ENCODE data around the gene WDR70. TPM values are rescaled to one million over a fixed set of nuclear protein-coding genes. Genes with fewer than 3 reads are reported as not detected.

WDR70 gene
- total RNA-seq, 2 donors from 2014 or later, result 25.9 to 27.0 TPM

DNA sequence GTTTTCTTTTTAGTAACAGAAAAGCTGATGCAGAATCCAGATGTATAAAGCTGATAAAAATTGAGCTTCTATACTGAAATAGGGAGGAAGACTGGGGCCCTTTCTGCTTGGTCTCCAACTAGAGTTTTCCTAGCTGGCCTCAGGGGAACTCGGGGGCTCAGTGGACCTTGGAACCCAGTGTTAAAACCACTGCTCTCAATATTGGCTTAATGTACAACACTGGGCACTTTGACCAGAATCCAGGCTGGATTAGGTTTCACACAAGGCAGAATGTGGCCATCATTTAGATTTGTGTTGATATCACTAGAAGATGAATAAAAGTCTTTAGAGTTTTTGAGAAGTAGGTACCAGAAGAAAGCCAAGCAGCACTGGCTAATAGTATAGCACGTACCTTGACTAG, 346.1 kb downstream of the WDR70 start:
- TF ChIP-seq, protein P1, sequence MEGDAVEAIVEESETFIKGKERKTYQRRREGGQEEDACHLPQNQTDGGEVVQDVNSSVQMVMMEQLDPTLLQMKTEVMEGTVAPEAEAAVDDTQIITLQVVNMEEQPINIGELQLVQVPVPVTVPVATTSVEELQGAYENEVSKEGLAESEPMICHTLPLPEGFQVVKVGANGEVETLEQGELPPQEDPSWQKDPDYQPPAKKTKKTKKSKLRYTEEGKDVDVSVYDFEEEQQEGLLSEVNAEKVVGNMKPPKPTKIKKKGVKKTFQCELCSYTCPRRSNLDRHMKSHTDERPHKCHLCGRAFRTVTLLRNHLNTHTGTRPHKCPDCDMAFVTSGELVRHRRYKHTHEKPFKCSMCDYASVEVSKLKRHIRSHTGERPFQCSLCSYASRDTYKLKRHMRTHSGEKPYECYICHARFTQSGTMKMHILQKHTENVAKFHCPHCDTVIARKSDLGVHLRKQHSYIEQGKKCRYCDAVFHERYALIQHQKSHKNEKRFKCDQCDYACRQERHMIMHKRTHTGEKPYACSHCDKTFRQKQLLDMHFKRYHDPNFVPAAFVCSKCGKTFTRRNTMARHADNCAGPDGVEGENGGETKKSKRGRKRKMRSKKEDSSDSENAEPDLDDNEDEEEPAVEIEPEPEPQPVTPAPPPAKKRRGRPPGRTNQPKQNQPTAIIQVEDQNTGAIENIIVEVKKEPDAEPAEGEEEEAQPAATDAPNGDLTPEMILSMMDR (IDR thresholded peaks at IDR 0.05), result no peak
- TF ChIP-seq POLR2A (IDR thresholded peaks at IDR 0.05), result no peak
- H3K9me3 ChIP-seq, result no peaks in the 10 kb centered on the region
- H3K27ac ChIP-seq, result no peak overlapping the region
- DNase-seq, result no peak
- H3K27me3 ChIP-seq, result no peaks in the 10 kb centered on the region
- H3K36me3 ChIP-seq (replicated peaks in 1 of 2; ENCODE audit: insufficient read depth in 1 of 2, low read depth in 2 of 2), result no peaks in the 10 kb centered on the region
- H3K4me1 ChIP-seq, result no peaks in the 10 kb centered on the region
- intact Hi-C loops (cut with DNase I), result no loop called here
- 98 to 100% methylated on average over 2 of the region's 2 CpGs for WGBS, 2 donors
- H3K4me3 ChIP-seq, result no peak overlapping the region
- no peak for ATAC-seq

DNA sequence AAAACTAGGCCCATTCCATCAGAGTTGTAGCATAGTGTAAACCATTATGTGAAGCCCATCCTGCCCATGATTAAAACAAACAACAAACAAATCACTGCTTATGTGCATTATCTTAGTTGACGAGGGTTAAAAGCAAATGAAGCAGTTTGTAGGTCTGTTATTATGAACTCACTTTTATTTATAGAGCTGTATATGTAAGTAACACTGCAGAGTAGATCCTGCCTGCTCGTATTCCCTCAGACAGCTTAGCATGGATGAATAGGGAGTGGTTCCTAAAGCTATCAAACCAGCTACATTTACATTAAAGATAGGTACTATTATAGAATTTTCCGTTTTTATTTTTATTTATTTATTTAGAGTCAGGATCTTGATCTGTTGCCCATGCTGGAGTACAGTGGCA, 348.1 kb downstream of the WDR70 start:
- 83 to 85% methylated on average over 3 of the region's 3 CpGs for WGBS, 2 donors
- ATAC-seq (no peak), DNase-seq (no peak)
- Histone ChIP-seq H3K27me3 (no peaks in the 10 kb centered on the region), H3K4me1 (no peaks in the 10 kb centered on the region), H3K4me3 (no peak overlapping the region), H3K27ac (no peak overlapping the region), H3K9me3 (no peaks in the 10 kb centered on the region), H3K36me3 (replicated peaks in 1 of 2; ENCODE audit: insufficient read depth in 1 of 2, low read depth in 2 of 2) (no peaks in the 10 kb centered on the region)
- TF ChIP-seq, protein P1 (IDR thresholded peaks at IDR 0.05), result no peak
- no peak for TF ChIP-seq POLR2A (IDR thresholded peaks at IDR 0.05)
- intact Hi-C loops (cut with DNase I), result no loop called here

DNA sequence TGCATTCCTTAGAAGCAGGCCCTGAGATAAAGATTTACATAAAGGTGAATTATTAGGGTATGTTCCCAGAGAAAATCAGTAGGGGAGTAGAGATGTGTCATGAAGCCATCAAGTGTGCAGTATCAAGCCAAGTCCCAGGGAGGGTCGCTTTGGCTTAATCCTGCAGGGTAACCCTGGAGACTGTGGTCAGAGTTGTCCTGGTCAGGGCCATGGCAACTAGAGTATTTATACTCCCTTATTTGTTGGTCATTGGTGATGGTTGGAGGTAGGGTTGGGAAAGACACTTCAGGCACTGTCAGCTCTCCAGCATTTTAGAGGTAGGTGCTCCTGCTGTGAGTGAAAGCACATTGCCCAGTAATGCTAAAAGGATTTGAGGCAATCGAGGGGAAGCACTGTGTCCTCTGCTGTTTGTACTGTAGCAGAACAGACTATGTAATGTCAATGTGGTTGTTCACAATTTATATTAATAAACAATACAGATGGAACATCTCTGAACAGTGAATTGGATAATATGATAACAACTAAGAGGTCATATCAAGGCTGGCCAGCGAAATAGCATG, 351.9 kb downstream of the WDR70 start:
- no peaks in the 10 kb centered on the region for H3K27me3 ChIP-seq
- no peak overlapping the region for H3K27ac ChIP-seq
- TF ChIP-seq, protein P1 (IDR thresholded peaks at IDR 0.05), result no peak
- no peak for TF ChIP-seq POLR2A (IDR thresholded peaks at IDR 0.05)
- intact Hi-C loops (cut with DNase I), result no loop called here
- H3K4me1 ChIP-seq, result no peaks in the 10 kb centered on the region
- H3K9me3 ChIP-seq, result no peaks in the 10 kb centered on the region
- DNase-seq (no peak), ATAC-seq (no peak)
- no peaks in the 10 kb centered on the region for H3K36me3 ChIP-seq (replicated peaks in 1 of 2; ENCODE audit: insufficient read depth in 1 of 2, low read depth in 2 of 2)
- no peak overlapping the region for H3K4me3 ChIP-seq
- WGBS, 2 donors, result 82 to 89% methylated on average over 3 of the region's 3 CpGs

DNA sequence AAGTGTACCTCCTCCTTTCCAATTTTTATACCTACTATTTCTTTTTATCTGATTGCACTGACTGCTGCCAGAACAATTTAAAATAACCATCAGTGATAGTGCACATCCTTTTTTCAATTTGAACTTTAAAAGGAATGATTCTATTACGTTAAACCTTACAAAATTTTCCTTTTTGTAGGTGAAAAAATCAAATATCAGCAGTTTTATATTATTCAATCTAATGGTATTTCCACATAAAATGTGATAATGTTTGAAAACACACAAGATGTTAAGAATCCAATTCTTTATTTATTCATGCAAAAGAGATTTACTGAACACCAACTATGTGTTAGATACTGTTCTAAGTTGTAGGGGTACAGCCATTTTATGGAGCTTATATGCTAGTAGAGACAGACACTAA, 355.0 kb downstream of the WDR70 start:
- WGBS, 2 donors, result 0 to 1% methylated on average over 1 of the region's 1 CpG
- intact Hi-C loops (cut with DNase I), result no loop called here
- ATAC-seq (no peak), DNase-seq (no peak)
- Histone ChIP-seq H3K27me3 (no peaks in the 10 kb centered on the region), H3K9me3 (no peaks in the 10 kb centered on the region), H3K27ac (no peak overlapping the region), H3K4me1 (peaks cover 5% of the 10 kb centered on the region), H3K36me3 (replicated peaks in 1 of 2; ENCODE audit: insufficient read depth in 1 of 2, low read depth in 2 of 2) (peaks cover 0 to 2% of the 10 kb centered on the region in 2 donors), H3K4me3 (no peak overlapping the region)
- TF ChIP-seq, protein P1 (IDR thresholded peaks at IDR 0.05), result no peak
- no peak for TF ChIP-seq POLR2A (IDR thresholded peaks at IDR 0.05)

DNA sequence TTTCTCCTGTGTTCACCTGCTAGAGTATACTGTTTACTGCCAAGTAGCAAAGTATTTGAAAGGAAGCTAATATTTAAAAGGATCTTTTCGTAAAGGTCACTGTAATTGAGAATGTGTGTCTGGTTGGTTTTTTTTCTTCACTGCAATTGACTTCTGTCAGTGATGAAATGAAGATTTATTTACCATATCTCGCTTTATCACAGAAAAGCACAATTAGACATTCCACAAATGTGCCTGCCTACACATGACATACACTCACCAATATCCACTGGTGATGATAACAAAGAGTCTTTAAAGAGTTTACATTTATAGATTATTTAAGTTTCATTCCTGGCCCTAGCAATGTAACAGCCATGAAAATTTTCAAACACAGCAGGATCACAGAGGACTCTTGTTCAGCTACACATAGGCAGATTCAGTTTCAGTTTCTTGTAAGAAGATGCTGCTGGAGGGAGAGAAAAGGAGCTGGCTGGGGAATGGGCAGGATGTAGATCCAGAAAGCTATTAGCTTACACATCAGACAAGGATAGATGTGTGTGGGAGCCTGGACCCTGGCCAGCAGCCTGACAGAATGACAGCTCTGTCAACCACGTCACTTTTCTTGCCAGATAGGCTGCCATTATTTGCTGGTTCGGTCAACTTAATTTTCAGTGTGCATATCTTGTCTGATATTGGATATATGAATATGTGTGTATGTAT, 356.7 kb downstream of the WDR70 start:
- Histone ChIP-seq H3K4me1 (peaks cover 5% of the 10 kb centered on the region), H3K36me3 (replicated peaks in 1 of 2; ENCODE audit: insufficient read depth in 1 of 2, low read depth in 2 of 2) (peaks cover 0 to 2% of the 10 kb centered on the region in 2 donors), H3K27me3 (no peaks in the 10 kb centered on the region), H3K4me3 (no peak overlapping the region), H3K27ac (no peak overlapping the region), H3K9me3 (no peaks in the 10 kb centered on the region)
- no peak for DNase-seq
- TF ChIP-seq POLR2A (IDR thresholded peaks at IDR 0.05), result no peak
- TF ChIP-seq, protein P1 (IDR thresholded peaks at IDR 0.05), result no peak
- no peak for ATAC-seq
- intact Hi-C loops (cut with DNase I), result no loop called here
- 62 to 69% methylated on average over 4 of the region's 4 CpGs for WGBS, 2 donors
